GM12872 (cell line): Measurements from ENCODE around the gene STK17B.

Source experiments
- TF ChIP-seq, protein P1 (sequence below): IDR thresholded peaks from 3 replicates; pipeline ENCODE4 v1.5.1; 2011; ENCODE audit warnings: low read depth, mild to moderate bottlenecking, low read length, moderate library complexity; ENCODE audit not compliant: insufficient read depth

The STK17B gene

DNA sequence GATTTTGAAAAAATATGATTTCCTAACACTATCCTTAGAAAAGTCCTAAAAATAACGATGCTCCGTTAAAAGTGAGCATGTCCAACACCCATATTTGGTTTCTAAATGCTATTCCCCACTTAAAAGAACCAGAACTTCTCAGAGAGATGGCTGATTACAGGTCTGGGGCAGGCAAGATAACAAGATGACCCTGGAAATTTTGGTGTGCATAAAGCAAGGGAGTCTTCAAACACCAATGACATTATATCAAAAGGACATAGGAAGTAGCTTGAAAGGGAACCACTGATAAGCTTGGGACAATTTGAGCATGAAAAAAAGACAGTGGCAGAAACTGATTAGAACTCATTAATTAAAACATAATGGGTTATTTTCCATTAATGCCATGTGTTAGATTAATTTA is 17.9 kb downstream of the STK17B start:
- TF ChIP-seq, protein P1, sequence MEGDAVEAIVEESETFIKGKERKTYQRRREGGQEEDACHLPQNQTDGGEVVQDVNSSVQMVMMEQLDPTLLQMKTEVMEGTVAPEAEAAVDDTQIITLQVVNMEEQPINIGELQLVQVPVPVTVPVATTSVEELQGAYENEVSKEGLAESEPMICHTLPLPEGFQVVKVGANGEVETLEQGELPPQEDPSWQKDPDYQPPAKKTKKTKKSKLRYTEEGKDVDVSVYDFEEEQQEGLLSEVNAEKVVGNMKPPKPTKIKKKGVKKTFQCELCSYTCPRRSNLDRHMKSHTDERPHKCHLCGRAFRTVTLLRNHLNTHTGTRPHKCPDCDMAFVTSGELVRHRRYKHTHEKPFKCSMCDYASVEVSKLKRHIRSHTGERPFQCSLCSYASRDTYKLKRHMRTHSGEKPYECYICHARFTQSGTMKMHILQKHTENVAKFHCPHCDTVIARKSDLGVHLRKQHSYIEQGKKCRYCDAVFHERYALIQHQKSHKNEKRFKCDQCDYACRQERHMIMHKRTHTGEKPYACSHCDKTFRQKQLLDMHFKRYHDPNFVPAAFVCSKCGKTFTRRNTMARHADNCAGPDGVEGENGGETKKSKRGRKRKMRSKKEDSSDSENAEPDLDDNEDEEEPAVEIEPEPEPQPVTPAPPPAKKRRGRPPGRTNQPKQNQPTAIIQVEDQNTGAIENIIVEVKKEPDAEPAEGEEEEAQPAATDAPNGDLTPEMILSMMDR = no peak

DNA sequence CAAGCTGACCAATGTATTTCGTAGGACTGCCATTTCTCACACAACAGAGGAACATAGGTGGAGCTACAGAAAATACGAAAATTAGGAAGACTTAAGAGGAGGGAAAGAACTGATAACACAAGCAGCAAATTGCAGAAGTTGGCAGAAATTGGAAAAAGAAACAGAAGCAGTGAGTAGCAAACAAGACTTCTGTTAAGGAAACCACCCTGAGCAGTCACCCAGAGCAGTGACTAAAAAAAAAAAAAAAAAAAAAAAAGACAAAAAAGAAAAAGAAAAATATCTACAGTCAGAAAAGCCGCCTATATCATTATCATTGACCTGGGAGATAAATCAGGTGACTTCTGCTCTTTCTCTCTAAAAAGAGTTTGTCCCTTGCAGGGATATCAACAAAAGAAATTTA is 21.4 kb downstream of the STK17B start:
- TF ChIP-seq, protein P1 = no peak

DNA sequence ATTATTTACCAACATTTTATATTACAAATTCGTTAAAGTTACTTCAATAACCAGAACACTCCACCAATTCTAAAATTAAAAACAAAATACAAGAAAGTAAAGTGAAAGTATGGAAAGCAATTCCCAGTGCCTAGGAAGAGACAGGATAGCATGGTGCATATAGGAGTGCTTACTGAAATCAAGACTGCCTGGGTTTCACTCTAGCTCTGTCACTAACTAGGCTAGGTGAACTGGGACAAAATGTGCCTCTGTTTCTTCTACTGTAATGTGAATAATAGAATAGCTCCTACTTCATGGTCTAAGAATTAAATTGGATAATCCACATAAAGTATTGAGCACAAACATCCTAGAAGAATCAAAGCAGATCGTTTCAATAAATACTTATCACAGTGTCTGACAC is 22.6 kb downstream of the STK17B start:
- TF ChIP-seq, protein P1 = no peak

DNA sequence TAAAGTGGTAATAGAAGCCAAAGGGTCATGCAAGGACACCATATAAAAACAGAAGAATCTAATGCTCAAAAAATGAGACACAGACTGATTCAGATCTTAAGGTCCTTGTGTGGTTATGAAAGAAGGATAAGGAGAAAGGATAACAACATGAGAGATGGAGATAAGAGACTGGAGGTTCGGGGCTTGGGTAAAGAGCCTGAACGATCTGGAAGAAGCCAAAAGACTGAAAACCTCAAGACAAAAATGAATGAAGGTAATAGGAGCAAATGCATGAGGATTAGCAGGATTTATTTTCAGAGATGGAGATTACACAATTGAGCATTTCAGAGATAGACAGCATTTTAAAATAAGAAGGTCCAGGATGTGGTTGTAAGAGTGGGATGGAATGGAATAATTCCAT is 26.1 kb downstream of the STK17B start:
- TF ChIP-seq, protein P1 = no peak

DNA sequence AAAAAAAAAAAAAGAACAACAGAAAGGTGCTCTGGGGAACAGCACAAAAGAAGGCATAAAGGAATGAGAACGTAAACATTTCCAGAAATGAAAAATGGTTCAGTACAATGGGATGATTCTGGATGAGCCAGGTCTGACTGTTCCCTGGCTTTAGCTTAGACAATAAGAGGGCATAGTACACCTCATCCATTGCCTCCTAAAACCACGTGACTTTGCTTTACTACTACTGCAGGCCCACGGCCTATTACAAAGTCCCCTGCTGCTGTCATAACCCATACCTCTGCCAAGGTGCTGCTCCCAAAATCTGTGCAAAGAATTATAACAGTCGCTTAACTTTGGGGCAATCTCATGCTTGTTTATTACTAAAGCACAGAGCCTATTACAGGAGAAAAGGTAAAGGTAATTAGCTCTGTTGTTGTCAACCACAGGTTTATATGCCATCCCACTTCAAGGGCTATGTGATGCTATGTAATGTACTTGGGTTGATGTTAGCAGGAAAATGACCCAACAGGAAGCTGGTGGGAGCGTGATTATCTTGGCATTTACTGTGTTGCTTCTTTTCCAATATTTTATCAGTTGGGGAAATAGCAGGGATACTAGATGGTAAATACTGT is 26.8 kb downstream of the STK17B start:
- TF ChIP-seq, protein P1 = no peak

DNA sequence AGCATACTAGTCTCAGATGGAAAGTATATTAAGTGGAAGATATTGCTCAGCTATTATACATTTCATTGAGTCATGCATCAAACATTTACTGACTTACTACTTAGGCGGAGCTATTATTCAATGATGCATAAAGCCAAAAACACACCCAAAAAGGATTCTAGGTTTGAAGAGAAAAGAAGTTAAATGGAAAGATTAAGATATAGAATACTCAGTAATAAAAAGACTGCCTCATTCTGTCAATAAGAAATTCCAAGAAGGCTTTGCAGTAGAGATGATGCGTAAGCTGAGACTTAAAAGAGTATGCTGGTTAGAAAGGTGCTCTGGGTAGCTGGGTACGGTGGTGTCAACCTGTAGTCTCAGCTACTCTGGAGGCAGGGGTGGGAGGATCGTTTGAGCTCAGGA is 27.6 kb downstream of the STK17B start:
- TF ChIP-seq, protein P1 = no peak

DNA sequence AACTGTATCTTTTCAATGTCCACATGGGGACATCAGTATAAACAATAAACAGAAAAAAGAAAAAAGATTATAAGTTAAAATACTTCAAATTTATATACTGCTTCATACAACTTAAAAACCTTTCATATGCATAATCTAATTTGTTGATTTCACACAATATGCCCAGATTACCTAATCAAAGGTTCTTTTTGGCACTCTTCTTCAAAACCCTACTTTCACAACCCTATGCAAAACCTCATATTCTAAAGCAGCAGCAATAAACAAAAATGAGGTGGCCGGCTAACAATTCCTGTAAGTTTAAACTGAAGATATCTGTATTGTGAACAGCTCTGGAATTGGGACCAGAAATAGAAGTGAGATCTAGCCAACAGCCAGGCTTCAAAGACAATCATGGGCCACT is 28.6 kb downstream of the STK17B start:
- TF ChIP-seq, protein P1 = no peak

DNA sequence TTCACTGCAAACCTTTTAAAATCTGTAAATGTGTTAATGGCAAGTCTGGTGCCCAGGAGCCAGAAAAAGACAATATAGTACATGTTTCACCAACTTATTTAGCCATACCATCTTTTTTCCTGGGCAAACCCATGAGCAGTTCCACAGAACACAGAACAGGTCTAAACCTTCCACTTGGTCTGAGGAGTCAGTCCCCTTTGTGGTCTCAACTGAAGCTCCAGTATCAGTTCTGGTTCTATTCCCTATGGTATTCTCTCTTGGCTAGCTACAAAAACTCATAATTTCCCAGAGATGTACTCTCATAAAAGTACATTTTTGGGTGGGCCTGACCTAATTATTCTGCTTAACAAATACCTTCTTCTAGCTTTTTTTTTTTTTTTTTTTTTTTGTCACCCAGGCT is 31.2 kb downstream of the STK17B start:
- TF ChIP-seq, protein P1 = no peak
